Mammary epithelial cell (primary cell): ENCODE results near the gene SARNP.

Experiments used
- EZH2 ChIP-seq: IDR thresholded peaks from 2 replicates; pipeline ENCODE4 v1.6.1; 2012; ENCODE audit warnings: low read length, inconsistent platforms, borderline replicate concordance
- TF ChIP-seq, protein P1 (sequence below), 2 donors: IDR thresholded peaks in 1 of 2; conservative IDR thresholded peaks in 1 of 2; 2 replicates each; pipeline ENCODE4 v1.5.1; 2011 to 2012; ENCODE audit warnings: inconsistent platforms in 2 of 2, low read length in 2 of 2, mild to moderate bottlenecking in 2 of 2, control low read depth in 1 of 2, low read depth in 1 of 2; ENCODE audit not compliant: insufficient read depth in 1 of 2; ENCODE audit errors: extremely low read depth in 1 of 2

DNA sequence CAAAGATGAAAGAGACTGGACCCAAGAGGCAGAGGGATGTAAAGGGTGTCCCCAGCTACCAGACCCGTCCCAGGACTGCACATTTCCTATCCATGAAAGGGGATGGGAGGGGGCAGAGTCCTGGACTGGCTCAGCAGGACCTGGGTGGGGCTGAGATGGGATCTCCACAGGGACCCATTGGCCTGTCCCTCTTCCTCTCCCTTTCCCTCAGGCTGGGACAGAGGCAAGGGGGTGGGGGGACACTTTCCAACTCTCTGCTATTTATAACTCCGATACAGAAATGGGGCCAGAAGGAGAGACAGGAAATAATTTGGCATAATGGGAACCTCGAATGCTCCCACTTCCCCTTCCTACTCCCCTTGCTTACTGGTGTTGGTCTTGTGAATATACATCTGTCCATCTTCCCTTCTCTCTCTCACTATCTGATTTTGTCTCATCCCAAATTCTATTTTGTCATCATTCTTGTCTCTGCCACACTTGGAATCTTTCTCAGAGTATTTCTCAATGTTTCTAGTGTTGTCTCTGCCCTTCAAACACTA, 108.8 kb downstream of the SARNP start:
- TF ChIP-seq, protein P1, sequence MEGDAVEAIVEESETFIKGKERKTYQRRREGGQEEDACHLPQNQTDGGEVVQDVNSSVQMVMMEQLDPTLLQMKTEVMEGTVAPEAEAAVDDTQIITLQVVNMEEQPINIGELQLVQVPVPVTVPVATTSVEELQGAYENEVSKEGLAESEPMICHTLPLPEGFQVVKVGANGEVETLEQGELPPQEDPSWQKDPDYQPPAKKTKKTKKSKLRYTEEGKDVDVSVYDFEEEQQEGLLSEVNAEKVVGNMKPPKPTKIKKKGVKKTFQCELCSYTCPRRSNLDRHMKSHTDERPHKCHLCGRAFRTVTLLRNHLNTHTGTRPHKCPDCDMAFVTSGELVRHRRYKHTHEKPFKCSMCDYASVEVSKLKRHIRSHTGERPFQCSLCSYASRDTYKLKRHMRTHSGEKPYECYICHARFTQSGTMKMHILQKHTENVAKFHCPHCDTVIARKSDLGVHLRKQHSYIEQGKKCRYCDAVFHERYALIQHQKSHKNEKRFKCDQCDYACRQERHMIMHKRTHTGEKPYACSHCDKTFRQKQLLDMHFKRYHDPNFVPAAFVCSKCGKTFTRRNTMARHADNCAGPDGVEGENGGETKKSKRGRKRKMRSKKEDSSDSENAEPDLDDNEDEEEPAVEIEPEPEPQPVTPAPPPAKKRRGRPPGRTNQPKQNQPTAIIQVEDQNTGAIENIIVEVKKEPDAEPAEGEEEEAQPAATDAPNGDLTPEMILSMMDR (conservative IDR thresholded peaks at IDR 0.05 in 1 of 2, IDR thresholded peaks at IDR 0.05 in 1 of 2; ENCODE audit: extremely low read depth in 1 of 2, insufficient read depth in 1 of 2, low read depth in 1 of 2, low read length in 2 of 2) = no peak
- TF ChIP-seq EZH2 = no peak
